ENCODE data around the gene PPP6R3.

PPP6R3 gene

DNA sequence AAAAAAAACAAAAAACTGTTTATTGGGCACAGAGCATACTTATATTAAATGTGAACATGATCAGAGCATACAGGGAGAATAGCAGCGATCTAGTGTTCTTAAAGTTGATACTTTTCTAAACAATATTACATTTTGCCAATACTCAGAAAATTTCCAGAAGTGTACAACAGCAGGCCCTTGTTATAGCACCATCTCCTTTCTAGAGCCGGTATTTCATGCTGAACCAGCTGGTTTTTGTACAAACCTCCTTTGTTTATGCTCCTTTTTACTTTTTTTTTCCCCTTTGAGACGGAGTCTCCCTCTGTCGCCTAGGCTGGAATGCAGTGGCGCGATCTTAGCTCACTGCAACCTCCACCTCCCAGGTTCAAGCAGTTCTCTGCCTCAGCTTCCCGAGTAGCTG, 90.7 kb downstream of the PPP6R3 start:
- DNase-seq = no peak
- Histone ChIP-seq H3K4me3 (ENCODE audit: low read depth, low read length) (no peak overlapping the region), H3K36me3 (peaks cover 89% of the 10 kb centered on the region), H3K27ac (no peak overlapping the region), H3K9me3 (ENCODE audit: severe bottlenecking) (no peaks in the 10 kb centered on the region), H3K27me3 (ENCODE audit: insufficient read depth, low read depth, severe bottlenecking) (no peaks in the 10 kb centered on the region)
- TF ChIP-seq, protein P1, sequence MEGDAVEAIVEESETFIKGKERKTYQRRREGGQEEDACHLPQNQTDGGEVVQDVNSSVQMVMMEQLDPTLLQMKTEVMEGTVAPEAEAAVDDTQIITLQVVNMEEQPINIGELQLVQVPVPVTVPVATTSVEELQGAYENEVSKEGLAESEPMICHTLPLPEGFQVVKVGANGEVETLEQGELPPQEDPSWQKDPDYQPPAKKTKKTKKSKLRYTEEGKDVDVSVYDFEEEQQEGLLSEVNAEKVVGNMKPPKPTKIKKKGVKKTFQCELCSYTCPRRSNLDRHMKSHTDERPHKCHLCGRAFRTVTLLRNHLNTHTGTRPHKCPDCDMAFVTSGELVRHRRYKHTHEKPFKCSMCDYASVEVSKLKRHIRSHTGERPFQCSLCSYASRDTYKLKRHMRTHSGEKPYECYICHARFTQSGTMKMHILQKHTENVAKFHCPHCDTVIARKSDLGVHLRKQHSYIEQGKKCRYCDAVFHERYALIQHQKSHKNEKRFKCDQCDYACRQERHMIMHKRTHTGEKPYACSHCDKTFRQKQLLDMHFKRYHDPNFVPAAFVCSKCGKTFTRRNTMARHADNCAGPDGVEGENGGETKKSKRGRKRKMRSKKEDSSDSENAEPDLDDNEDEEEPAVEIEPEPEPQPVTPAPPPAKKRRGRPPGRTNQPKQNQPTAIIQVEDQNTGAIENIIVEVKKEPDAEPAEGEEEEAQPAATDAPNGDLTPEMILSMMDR (IDR thresholded peaks at IDR 0.05; ENCODE audit: low read depth, low read length) = no peak

DNA sequence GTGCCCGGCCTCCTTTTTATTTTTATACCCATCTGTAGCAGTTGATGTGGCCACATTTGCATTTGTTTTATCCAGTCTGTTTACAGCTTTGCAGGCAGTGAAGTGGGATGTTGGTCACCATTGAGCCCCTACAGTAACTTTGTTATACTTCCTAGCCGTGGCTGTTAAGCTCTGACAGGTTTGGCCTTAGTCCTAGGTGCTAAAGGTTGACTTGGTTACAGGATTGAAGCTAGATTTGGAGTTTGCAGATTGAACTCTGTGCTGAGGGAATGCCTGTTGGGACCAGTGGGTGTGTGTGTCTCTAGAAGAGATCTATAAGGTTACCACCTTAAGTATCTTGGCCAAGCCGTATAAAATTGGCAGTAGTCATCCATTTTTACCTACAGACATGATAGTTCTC, 91.2 kb downstream of the PPP6R3 start:
- DNase-seq = no peak
- TF ChIP-seq, protein P1 (IDR thresholded peaks at IDR 0.05; ENCODE audit: low read depth, low read length) = no peak
- H3K27me3 ChIP-seq (ENCODE audit: insufficient read depth, low read depth, severe bottlenecking) = no peaks in the 10 kb centered on the region
- peaks cover 85% of the 10 kb centered on the region for H3K36me3 ChIP-seq
- no peaks in the 10 kb centered on the region for H3K9me3 ChIP-seq (ENCODE audit: severe bottlenecking)
- H3K4me3 ChIP-seq (ENCODE audit: low read depth, low read length) = no peak overlapping the region
- no peak overlapping the region for H3K27ac ChIP-seq

DNA sequence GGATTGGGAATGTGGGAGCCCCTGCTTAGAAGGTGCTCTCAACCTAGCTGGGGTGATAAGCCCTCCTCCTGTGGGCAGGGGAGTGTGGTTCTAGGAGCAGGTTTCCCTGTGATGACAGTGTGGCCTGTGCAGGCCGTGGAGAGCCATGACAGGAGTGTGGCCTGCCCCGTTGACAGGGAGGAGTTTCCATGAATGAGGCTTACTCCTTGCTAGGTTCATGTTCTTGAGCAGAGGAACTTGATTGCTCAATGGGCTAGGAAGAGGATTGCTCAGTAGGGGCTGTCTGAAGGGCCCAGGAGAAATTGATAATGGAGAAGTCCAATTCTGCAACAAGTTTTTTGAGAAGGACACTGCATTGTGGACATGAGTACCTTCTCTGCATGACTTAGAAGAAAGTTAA, 92.0 kb downstream of the PPP6R3 start:
- TF ChIP-seq, protein P1 (IDR thresholded peaks at IDR 0.05; ENCODE audit: low read depth, low read length) = no peak
- Histone ChIP-seq H3K9me3 (ENCODE audit: severe bottlenecking) (no peaks in the 10 kb centered on the region), H3K27me3 (ENCODE audit: insufficient read depth, low read depth, severe bottlenecking) (no peaks in the 10 kb centered on the region), H3K4me3 (ENCODE audit: low read depth, low read length) (no peak overlapping the region), H3K27ac (no peak overlapping the region), H3K36me3 (peaks cover 85% of the 10 kb centered on the region)
- DNase-seq = no peak

DNA sequence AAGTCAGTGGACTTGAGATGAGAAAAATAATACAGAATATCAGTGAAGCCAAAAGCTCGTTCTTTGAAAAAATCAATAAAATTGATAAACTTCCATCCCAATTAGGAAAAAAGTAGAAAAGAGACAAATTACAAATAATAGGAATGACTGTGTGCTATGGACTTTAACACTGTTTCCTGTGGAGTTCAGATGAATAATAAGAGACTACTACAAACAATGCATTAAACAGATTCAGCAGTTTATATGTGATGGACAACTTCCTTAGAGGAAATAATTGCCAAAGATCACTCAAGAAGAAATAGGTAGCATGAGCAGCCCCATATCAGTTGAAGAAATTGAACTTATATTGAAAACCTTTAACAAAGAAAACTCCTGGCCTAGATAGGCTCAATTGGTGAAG, 99.7 kb downstream of the PPP6R3 start:
- Histone ChIP-seq H3K4me3 (ENCODE audit: low read depth, low read length) (no peak overlapping the region), H3K36me3 (peaks cover 55% of the 10 kb centered on the region), H3K27ac (no peak overlapping the region), H3K27me3 (ENCODE audit: insufficient read depth, low read depth, severe bottlenecking) (no peaks in the 10 kb centered on the region), H3K9me3 (ENCODE audit: severe bottlenecking) (no peaks in the 10 kb centered on the region)
- TF ChIP-seq, protein P1 (IDR thresholded peaks at IDR 0.05; ENCODE audit: low read depth, low read length) = no peak
- no peak for DNase-seq

DNA sequence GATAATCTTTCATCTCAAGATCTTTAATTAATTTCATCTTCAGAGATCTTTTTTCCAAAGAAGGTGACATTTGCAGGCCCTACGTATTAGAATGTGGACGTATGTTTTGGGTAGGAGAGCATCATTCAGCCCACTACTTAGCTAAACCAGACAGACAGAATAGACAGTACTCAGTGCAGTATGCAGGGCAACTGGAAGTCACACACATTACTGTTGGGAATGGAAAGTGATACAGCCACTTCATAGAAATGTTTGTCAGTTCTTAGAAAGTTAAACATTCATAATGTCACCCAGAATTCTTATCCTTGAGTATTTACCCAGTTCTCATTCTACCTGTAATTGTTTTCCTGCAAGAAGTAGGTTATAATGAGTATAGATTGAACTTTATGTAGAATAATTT, 102.9 kb downstream of the PPP6R3 start:
- TF ChIP-seq, protein P1 (IDR thresholded peaks at IDR 0.05; ENCODE audit: low read depth, low read length) = no peak
- H3K27me3 ChIP-seq (ENCODE audit: insufficient read depth, low read depth, severe bottlenecking) = no peaks in the 10 kb centered on the region
- peaks cover 64% of the 10 kb centered on the region for H3K36me3 ChIP-seq
- no peak overlapping the region for H3K4me3 ChIP-seq (ENCODE audit: low read depth, low read length)
- DNase-seq = no peak
- H3K9me3 ChIP-seq (ENCODE audit: severe bottlenecking) = no peaks in the 10 kb centered on the region
- H3K27ac ChIP-seq = no peak overlapping the region

DNA sequence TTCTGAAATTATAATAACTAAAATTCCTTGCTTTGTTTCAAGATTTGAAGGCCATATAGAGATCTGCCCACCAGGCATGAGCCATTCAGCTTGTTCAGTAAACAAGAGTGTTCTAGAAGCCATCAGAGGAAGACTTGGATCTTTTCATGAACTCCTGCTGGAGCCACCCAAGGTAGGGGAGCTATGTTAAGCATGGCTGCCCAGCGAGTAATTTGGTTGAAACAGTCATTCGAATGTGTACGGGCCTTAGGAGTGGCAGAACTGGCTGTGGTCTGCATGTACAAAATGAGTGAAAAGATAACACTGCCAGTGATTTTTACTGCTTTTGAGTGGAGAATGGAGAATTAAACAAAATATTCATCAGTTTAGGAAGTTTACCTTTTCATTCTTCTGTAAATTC, 103.7 kb downstream of the PPP6R3 start:
- Histone ChIP-seq H3K4me3 (ENCODE audit: low read depth, low read length) (no peak overlapping the region), H3K9me3 (ENCODE audit: severe bottlenecking) (no peaks in the 10 kb centered on the region), H3K36me3 (peaks cover 59% of the 10 kb centered on the region), H3K27me3 (ENCODE audit: insufficient read depth, low read depth, severe bottlenecking) (no peaks in the 10 kb centered on the region), H3K27ac (no peak overlapping the region)
- TF ChIP-seq, protein P1 (IDR thresholded peaks at IDR 0.05; ENCODE audit: low read depth, low read length) = no peak
- DNase-seq = no peak

All from WERI-Rb-1 (cell line).